GM12874 (cell line): ENCODE results near the gene CDCP1.

Source experiments
- TF ChIP-seq, protein P1 (sequence below): IDR thresholded peaks from 2 replicates; pipeline ENCODE4 v1.5.1; 2011; ENCODE audit warnings: low read depth, mild to moderate bottlenecking, control low read depth, low read length, moderate library complexity; ENCODE audit not compliant: insufficient read depth

Gene CDCP1

DNA sequence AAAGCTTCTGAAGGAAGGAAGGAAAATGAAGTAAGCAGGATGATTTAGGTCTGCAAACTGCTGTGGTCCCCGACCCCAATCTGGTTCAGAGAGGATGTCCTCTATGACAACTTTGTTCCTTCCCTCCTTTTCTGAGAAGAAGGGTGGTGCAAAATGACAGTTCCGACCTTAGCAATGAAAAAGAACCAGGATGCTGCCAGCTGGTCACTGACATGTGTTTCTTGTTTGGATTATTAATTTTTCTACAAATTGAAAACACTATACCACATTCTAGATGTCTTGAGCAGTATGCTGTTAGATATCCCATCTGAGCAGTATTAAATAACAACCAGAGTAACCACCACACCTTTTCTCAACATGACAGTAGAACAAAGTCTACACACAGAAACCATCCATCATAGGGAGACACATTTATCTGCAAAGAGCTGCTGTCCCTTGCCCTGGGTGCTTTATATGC is 27.5 kb downstream of the CDCP1 start:
- TF ChIP-seq, protein P1, sequence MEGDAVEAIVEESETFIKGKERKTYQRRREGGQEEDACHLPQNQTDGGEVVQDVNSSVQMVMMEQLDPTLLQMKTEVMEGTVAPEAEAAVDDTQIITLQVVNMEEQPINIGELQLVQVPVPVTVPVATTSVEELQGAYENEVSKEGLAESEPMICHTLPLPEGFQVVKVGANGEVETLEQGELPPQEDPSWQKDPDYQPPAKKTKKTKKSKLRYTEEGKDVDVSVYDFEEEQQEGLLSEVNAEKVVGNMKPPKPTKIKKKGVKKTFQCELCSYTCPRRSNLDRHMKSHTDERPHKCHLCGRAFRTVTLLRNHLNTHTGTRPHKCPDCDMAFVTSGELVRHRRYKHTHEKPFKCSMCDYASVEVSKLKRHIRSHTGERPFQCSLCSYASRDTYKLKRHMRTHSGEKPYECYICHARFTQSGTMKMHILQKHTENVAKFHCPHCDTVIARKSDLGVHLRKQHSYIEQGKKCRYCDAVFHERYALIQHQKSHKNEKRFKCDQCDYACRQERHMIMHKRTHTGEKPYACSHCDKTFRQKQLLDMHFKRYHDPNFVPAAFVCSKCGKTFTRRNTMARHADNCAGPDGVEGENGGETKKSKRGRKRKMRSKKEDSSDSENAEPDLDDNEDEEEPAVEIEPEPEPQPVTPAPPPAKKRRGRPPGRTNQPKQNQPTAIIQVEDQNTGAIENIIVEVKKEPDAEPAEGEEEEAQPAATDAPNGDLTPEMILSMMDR: no peak

DNA sequence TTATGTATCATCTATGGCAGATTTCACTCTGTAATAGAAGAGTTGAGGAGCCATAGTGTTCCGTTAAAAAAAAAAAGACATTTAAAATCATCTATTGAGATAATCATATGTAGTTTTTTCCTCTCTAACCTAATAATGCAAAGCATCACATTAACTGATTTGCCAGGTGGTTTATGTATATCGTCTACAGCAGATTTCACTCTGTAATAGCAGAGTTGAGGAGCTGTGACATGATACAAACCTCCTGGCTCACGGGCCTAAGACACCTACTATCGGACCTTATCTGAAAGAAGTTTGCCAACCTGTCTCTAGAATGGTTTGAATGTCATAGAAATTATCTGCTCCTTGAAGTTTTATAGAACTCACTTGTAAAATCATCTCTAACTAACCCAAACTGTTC is 29.8 kb downstream of the CDCP1 start:
- TF ChIP-seq, protein P1: no peak

DNA sequence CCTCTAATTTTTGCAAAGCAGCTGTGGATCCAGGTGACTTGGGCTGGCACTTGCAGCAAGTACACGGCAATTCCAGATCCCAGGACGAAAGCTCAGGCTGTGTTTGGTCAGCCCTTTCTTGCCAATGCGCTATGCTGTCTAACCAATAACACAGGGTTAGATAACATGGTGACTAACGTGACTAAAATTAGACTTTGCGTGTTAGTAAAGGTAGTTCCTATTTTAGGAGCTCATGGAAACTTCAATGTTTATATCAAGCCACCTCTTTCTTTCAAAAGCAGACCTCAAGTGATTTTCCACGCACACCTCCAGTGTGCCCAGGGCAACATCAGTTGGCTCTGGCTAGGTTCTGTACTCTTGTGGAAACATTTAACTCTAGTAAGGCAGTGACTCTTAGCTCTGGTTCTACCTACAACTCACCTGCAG is 32.5 kb downstream of the CDCP1 start:
- TF ChIP-seq, protein P1: no peak

DNA sequence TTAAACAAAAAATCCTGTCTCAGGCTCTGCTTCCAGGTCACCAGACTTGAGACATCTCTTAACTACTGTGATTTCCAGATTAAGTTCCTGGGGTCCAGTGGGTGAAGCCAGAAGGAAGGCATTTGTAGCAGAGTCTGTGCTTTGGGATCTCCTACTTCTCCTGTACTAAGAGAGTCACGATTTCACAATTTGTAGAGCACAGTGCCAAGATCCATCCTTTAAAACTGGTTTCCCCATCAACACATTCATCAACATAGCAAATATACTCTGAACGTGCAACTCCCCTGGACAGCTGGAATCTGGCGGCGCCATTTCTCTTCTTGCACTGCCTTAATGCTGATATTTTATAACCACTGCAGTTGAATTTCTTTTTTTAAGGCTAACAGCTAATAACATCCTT is 33.2 kb downstream of the CDCP1 start:
- TF ChIP-seq, protein P1: no peak

DNA sequence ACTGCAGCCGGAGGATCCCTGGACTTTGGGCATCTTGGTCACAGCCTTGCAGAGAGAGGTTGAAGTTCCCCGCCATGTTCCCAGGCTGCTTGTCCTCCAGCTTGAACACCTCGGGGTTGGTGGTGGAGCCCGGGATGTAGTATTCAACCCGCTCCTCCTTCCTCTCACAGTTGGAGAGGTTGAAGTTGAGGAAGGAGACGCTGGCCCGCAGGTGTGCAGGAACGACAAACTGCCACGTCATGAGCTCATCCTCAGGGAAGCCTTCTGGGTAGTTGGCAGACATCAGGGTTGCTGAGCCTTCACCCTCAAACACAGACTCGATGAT is 35.7 kb downstream of the CDCP1 start:
- TF ChIP-seq, protein P1: no peak

DNA sequence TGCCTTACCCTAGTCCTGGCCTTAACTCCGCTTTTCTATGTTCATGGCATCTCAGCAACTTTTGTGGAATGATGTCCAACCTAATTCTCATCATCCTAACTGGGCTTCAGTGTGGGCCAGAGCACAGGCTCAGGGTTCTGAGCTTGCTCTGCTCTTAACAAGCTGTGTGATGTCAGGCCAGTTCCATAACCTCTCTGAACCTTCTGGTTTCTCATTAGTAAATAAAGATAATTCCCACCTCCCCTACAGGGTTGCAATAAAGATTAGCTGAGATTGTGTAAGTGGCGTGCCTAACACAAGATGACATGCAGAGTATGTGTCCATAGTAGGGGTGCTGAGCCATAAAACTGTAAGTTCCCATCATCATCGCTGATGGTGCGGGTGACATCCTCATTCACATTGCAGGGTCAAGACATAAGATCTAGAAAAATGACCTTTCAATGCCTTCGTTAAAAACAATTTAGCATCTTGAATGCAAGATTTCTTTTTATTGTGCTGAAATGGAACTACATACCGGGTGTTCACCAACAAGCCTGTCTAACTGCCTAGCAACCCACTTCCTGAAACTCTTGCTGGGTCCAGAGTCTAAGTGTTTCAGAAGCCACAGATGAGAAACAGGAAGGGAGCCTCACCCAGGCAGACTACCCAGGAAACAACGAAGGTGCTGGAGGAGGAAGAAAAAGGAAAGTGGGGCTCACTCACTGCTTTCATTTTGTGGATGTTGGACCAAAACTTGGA is 36.2 kb downstream of the CDCP1 start:
- TF ChIP-seq, protein P1: no peak

DNA sequence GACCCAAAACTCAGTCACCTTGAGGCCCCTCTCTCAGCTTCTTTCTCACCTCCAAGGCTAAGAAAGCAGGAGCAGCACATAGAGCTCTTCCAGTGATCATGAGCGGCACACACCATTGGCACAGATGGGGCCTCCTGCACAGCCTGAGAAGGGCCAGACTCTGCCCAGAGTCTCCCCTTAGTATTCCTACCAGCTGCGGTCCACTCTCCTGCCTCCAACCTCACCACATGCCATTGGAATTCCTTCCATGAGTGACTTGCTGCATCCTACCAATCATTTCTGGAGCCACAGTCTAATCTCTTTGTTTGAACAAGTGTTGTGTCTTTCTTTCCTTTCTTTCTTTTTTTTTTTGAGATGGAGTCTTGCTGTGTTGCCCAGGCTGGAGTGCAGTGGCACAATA is 39.3 kb downstream of the CDCP1 start:
- TF ChIP-seq, protein P1: no peak
